K562 (cell line): ENCODE data around the gene CD24. TPM values are rescaled to one million over a fixed set of nuclear protein-coding genes. Genes with fewer than 3 reads are reported as not detected.
A peak's percentile ranks its signal among the peaks of the same experiment; 100 is the strongest.

Experiments used
- CAMTA2 ChIP-seq: fragments of 250-450 bp; sonication (Bioruptor Pico); conservative IDR thresholded peaks from 2 replicates; pipeline ENCODE4 v1.5.1; 2022
- CC2D1A ChIP-seq: fragments of 450-650 bp; IDR thresholded peaks from 2 replicates; pipeline ENCODE4 v1.6.1; 2017; ENCODE audit warnings: mild to moderate bottlenecking
- CHAMP1 ChIP-seq: fragments of 450-650 bp; IDR thresholded peaks from 2 replicates; pipeline ENCODE4 v1.6.1; 2016; ENCODE audit warnings: mild to moderate bottlenecking
- CTCF ChIP-seq, 3 experiments: IDR thresholded peaks in 2 of 3; conservative IDR thresholded peaks in 1 of 3; 2 replicates each; pipeline ENCODE4 v1.5.1; 2011 to 2012; ENCODE audit warnings: low read length in 3 of 3, mild to moderate bottlenecking in 3 of 3, control low read depth in 2 of 3, improper control_type of control experiment in 1 of 3, inconsistent platforms in 1 of 3, low read depth in 1 of 3, mixed read lengths in 1 of 3, moderate library complexity in 1 of 3; ENCODE audit not compliant: insufficient read depth in 2 of 3
- CXXC5 ChIP-seq: fragments of 250-450 bp; sonication (Bioruptor Pico); IDR thresholded peaks from 2 replicates; pipeline ENCODE4 v1.8.0; 2022; ENCODE audit warnings: inconsistent platforms, mild to moderate bottlenecking, moderate library complexity
- FOXO4 ChIP-seq: fragments of 450-650 bp; formaldehyde crosslinking; IDR thresholded peaks from 2 replicates; pipeline ENCODE4 v1.4.0; 2020; ENCODE audit warnings: mild to moderate bottlenecking, moderate library complexity
- L3MBTL2 ChIP-seq: fragments of 450-650 bp; IDR thresholded peaks from 2 replicates; pipeline ENCODE4 v1.6.1; 2016; ENCODE audit warnings: mild to moderate bottlenecking, moderate library complexity
- MITF ChIP-seq: IDR thresholded peaks from 2 replicates; pipeline ENCODE4 v1.6.1; 2014; ENCODE audit warnings: antibody characterized with exemption
- MNT ChIP-seq, 2 experiments: fragments of 450-650 bp; conservative IDR thresholded peaks; 2 replicates each; pipeline ENCODE4 v1.6.1; 2017; ENCODE audit warnings: mild to moderate bottlenecking in 2 of 2, moderate library complexity in 2 of 2
- MYC ChIP-seq, 2 experiments: fragments of 250-450 bp in 1 of 2; sonication (Bioruptor Pico) in 1 of 2; IDR thresholded peaks; 2 replicates each; pipeline versions ENCODE4 v1.5.1 to v1.6.1; 2012 to 2021; ENCODE audit warnings: low read depth in 2 of 2, borderline replicate concordance in 1 of 2, improper control_type of control experiment in 1 of 2, low read length in 1 of 2, mild to moderate bottlenecking in 1 of 2, moderate library complexity in 1 of 2
- NFRKB ChIP-seq: fragments of 450-650 bp; IDR thresholded peaks from 2 replicates; pipeline ENCODE4 v1.6.1; 2016; ENCODE audit warnings: low read depth
- NFYB ChIP-seq: IDR thresholded peaks from 2 replicates; pipeline ENCODE4 v1.6.1; 2011; ENCODE audit warnings: mild to moderate bottlenecking, moderate library complexity; ENCODE audit not compliant: insufficient read length; ENCODE audit errors: extremely low read depth
- OTX1 ChIP-seq: fragments of 450-650 bp; formaldehyde crosslinking; IDR thresholded peaks from 2 replicates; pipeline ENCODE4 v1.4.0; 2022; ENCODE audit warnings: mild to moderate bottlenecking
- RAD21 ChIP-seq, 2 experiments: fragments of 250-450 bp in 1 of 2; fragments of 450-650 bp in 1 of 2; sonication (Bioruptor Pico) in 1 of 2; formaldehyde crosslinking in 1 of 2; IDR thresholded peaks in 1 of 2; conservative IDR thresholded peaks in 1 of 2; 2 replicates each; pipeline versions ENCODE4 v1.4.0 to v1.8.0; 2020 to 2022; ENCODE audit warnings: mild to moderate bottlenecking in 2 of 2, moderate library complexity in 1 of 2
- SIN3B ChIP-seq: fragments of 450-650 bp; IDR thresholded peaks from 2 replicates; pipeline ENCODE4 v1.6.1; 2017; ENCODE audit warnings: low read depth, mild to moderate bottlenecking, moderate library complexity
- XRCC5 ChIP-seq: fragments of 200-400 bp; formaldehyde crosslinking; IDR thresholded peaks from 2 replicates; pipeline ENCODE4 v1.6.1; 2017; ENCODE audit warnings: low read depth, mild to moderate bottlenecking, low read length
- ZKSCAN1 ChIP-seq: fragments of 150-350 bp; IDR thresholded peaks from 2 replicates; pipeline ENCODE4 v1.6.1; 2016; ENCODE audit warnings: low read depth, low read length
- ZNF384 ChIP-seq: IDR thresholded peaks from 2 replicates; pipeline ENCODE4 v1.6.1; 2012; ENCODE audit warnings: low read depth, low read length, improper control_type of control experiment
- polyA plus RNA-seq, 8 experiments: library from polyadenylated mRNA; depleted of rRNA in 4 of 8; stranded (reverse) in 5 of 8; unstranded in 3 of 8; fragments of >200 nt; fragmentation: Nextera tagmentation in 2 of 8; fragmentation: Illumina TruSeq in 1 of 8; extraction: Ambion mirVana in 2 of 8; extraction: Trizol in 1 of 8; gene quantifications; 2 replicates each; pipeline versions ENCODE4 v1.2.1 to v1.2.3, GENCODE V29; 2011 to 2014; ENCODE audit warnings: inconsistent platforms in 1 of 8, missing spikeins in 1 of 8
- total RNA-seq, 7 experiments: library from RNA; depleted of rRNA in 6 of 7; stranded (reverse); fragments of >200 nt in 6 of 7; fragmentation: Illumina TruSeq in 2 of 7; extraction: Trizol in 2 of 7; gene quantifications; 2 replicates each; pipeline versions ENCODE4 v1.2.1 to v1.2.3, GENCODE V29; 2011 to 2021; ENCODE audit warnings: low replicate concordance in 1 of 7

Gene CD24
- total and polyA plus RNA-seq, 9 of the 15 experiments (the other 6 are each of a cell fraction or from before 2014, with no cell fraction given) = 8.8 to 155 (median 27.1) TPM

- peak; percentile 97 to 98 for TF ChIP-seq RAD21 (CRISPR knock-in tag; conservative IDR thresholded peaks at IDR 0.05 in 1 of 2, IDR thresholded peaks at IDR 0.05 in 1 of 2)
- TF ChIP-seq CXXC5 (CRISPR knock-in tag) = peak; percentile 34; the same call in 1 of the 2 replicates
- TF ChIP-seq CHAMP1 = no peak
- no peak for TF ChIP-seq OTX1
- TF ChIP-seq CC2D1A = peak; percentile 80
- no peak for TF ChIP-seq NFRKB
- TF ChIP-seq XRCC5 = peak; percentile 73; the same call in 1 of the 2 replicates
- TF ChIP-seq L3MBTL2 = peak; percentile 22; the same call in 1 of the 2 replicates
- no peak for TF ChIP-seq CAMTA2 (CRISPR knock-in tag)
- TF ChIP-seq MYC (IDR thresholded peaks at IDR 0.05; ENCODE audit: low read depth, low read length) = peak; percentile 50; the same call in 1 of the 2 replicates
- no peak for TF ChIP-seq MYC (CRISPR knock-in tag; IDR thresholded peaks at IDR 0.05; ENCODE audit: borderline replicate concordance, low read depth)
- 0 out of 2 replicates have a peak, but pooled peaks have one; percentile 16 for TF ChIP-seq SIN3B
- no peak for TF ChIP-seq NFYB
- TF ChIP-seq FOXO4 (CRISPR knock-in tag) = no peak
- 0 out of 2 replicates have a peak, but pooled peaks have one; percentile 11 for TF ChIP-seq ZNF384
- peak; percentile 93 to 96 (median 96) for TF ChIP-seq CTCF (IDR thresholded peaks at IDR 0.05 in 2 of 3, conservative IDR thresholded peaks at IDR 0.05 in 1 of 3; ENCODE audit: insufficient read depth in 2 of 3, low read depth in 1 of 3, low read length in 3 of 3)
- 0 out of 4 replicates have a peak, but pooled peaks of 1 of the 2 experiments have one; percentile 18 for TF ChIP-seq MNT (conservative IDR thresholded peaks at IDR 0.05)
- no peak for TF ChIP-seq MITF
- TF ChIP-seq ZKSCAN1 = 0 out of 2 replicates have a peak, but pooled peaks have one; percentile 42
These were observed 4.9 kb upstream of the CD24 start (continued) for GRCh38 chr6:106979435-106979884.
